ENCODE data around the gene MFF. TPM values are rescaled to one million over a fixed set of nuclear protein-coding genes. Genes with fewer than 3 reads are reported as not detected.

MFF gene
- total and polyA plus RNA-seq, 2 of the 8 experiments (the other 6 are each of a cell fraction or from before 2014, with no cell fraction given), result 36.2 to 86.8 TPM

- TF ChIP-seq EP300 (IDR thresholded peaks at IDR 0.05; ENCODE audit: borderline replicate concordance in 1 of 2, low read depth in 2 of 2, low read length in 2 of 2) (no peak), SRF (IDR thresholded peaks at IDR 0.05; ENCODE audit: low read depth, low read length) (no peak), USF2 (IDR thresholded peaks at IDR 0.05; ENCODE audit: low read length) (no peak)
Observed at GRCh38 chr2:227339098-227339599, 14.1 kb downstream of the MFF start (continued).

Data from H1 (cell line).